ENCODE results near the gene MAB21L3. TPM values are rescaled to one million over a fixed set of nuclear protein-coding genes. Genes with fewer than 3 reads are reported as not detected.

MAB21L3 gene
- total and polyA plus RNA-seq, 11 donors = 0.04 to 0.15 (median 0.08) TPM; not detected in 8

GRCh38 chr1:116126281-116126680, 15.1 kb downstream of the MAB21L3 start:
- H3K4me3 ChIP-seq = no peak overlapping the region
- DNase-seq (no peak), ATAC-seq (no peak)
- H3K27me3 ChIP-seq = no peaks in the 10 kb centered on the region
- intact Hi-C loops (cut with DNase I) = no loop called here
- H3K27ac ChIP-seq = no peak overlapping the region
- 52 to 76% (median 64%) methylated on average over 4 of the region's 4 CpGs for WGBS, 4 donors
- TF ChIP-seq CTCF (IDR thresholded peaks at IDR 0.05) = no peak
- TF ChIP-seq POLR2A (IDR thresholded peaks at IDR 0.05) = no peak
- no peaks in the 10 kb centered on the region for H3K36me3 ChIP-seq
- no peaks in the 10 kb centered on the region for H3K9me3 ChIP-seq
- H3K4me1 ChIP-seq = peaks cover 0 to 3% (median 0%) of the 10 kb centered on the region in 12 donors

- no peaks in the 10 kb centered on the region for H3K9me3 ChIP-seq
- no peaks in the 10 kb centered on the region for H3K27me3 ChIP-seq
- H3K27ac ChIP-seq = no peak overlapping the region
- no peak for ATAC-seq
- intact Hi-C loops (cut with DNase I) = no loop called here
- TF ChIP-seq POLR2A (IDR thresholded peaks at IDR 0.05) = no peak
- TF ChIP-seq CTCF (IDR thresholded peaks at IDR 0.05) = no peak
- H3K4me3 ChIP-seq = no peak overlapping the region
- H3K4me1 ChIP-seq = peaks cover 0 to 3% (median 0%) of the 10 kb centered on the region in 12 donors
- no peak for DNase-seq
- no peaks in the 10 kb centered on the region for H3K36me3 ChIP-seq
- 82 to 88% (median 85%) methylated on average over 13 of the region's 13 CpGs for WGBS, 4 donors
Observed at GRCh38 chr1:116127123-116127847, 16.1 kb downstream of the MAB21L3 start.

- Histone ChIP-seq H3K27ac (no peak overlapping the region), H3K36me3 (no peaks in the 10 kb centered on the region), H3K27me3 (no peaks in the 10 kb centered on the region), H3K4me1 (no peaks in the 10 kb centered on the region), H3K9me3 (no peaks in the 10 kb centered on the region), H3K4me3 (no peak overlapping the region)
- ATAC-seq (no peak), DNase-seq (no peak)
- TF ChIP-seq POLR2A (IDR thresholded peaks at IDR 0.05) (no peak), CTCF (IDR thresholded peaks at IDR 0.05) (no peak)
- intact Hi-C loops (cut with DNase I) = no loop called here
- 77 to 82% (median 79%) methylated on average over 7 of the region's 7 CpGs for WGBS, 4 donors
Observed at GRCh38 chr1:116127848-116128540, 16.8 kb downstream of the MAB21L3 start.

- WGBS, 4 donors = 87 to 92% (median 89%) methylated on average over 3 of the region's 3 CpGs
- intact Hi-C loops (cut with DNase I) = no loop called here
- DNase-seq = no peak
- Histone ChIP-seq H3K4me1 (no peaks in the 10 kb centered on the region), H3K27me3 (no peaks in the 10 kb centered on the region), H3K36me3 (no peaks in the 10 kb centered on the region), H3K4me3 (no peak overlapping the region), H3K27ac (no peak overlapping the region), H3K9me3 (no peaks in the 10 kb centered on the region)
- TF ChIP-seq POLR2A (IDR thresholded peaks at IDR 0.05) = no peak
- TF ChIP-seq CTCF (IDR thresholded peaks at IDR 0.05) = no peak
- ATAC-seq = peak in 1 of 4 donors; percentile 14
Observed at GRCh38 chr1:116128664-116129063, 17.5 kb downstream of the MAB21L3 start.

All from heart left ventricle (tissue), 16 donors.